IPS-15b (cell line): ENCODE data around the gene C16orf86.

ENCODE experiments used
- H3K27me3 ChIP-seq: one replicate; pipeline ENCODE4 v1.6.1; 2013; ENCODE audit warnings: low read length; ENCODE audit not compliant: control insufficient read depth, insufficient read depth
- H3K36me3 ChIP-seq: one replicate; pipeline ENCODE4 v1.6.1; 2013; ENCODE audit warnings: low read length; ENCODE audit not compliant: control insufficient read depth, insufficient read depth
- H3K4me1 ChIP-seq: one replicate; pipeline ENCODE4 v1.6.1; 2013; ENCODE audit warnings: mild to moderate bottlenecking, low read length; ENCODE audit not compliant: control insufficient read depth, insufficient read depth
- H3K4me3 ChIP-seq: one replicate; pipeline ENCODE4 v1.5.1; 2013; ENCODE audit warnings: low read depth, low read length
- H3K9ac ChIP-seq: one replicate; pipeline ENCODE4 v1.6.1; 2013; ENCODE audit warnings: low read depth, mild to moderate bottlenecking, low read length
- H3K9me3 ChIP-seq: one replicate; pipeline ENCODE4 v1.6.1; 2013; ENCODE audit warnings: mild to moderate bottlenecking, low read length; ENCODE audit not compliant: control insufficient read depth, insufficient read depth

The C16orf86 gene

GRCh38 chr16:67666559-67667452 lies at the start of gene C16orf86, which contains the start of gene ENKD1:
Gene C16orf86, plus strand, starts transcription at chr16:67666814. Its CDS starts 157 bp downstream, at chr16:67666971.
Gene ENKD1, minus strand, starts transcription at chr16:67666750. Its CDS starts 308 bp downstream, at chr16:67666442.
- Histone ChIP-seq H3K36me3 (no peaks in the 10 kb centered on the region), H3K27me3 (peaks cover 3% of the 10 kb centered on the region), H3K4me1 (peaks cover 3% of the 10 kb centered on the region), H3K9me3 (no peaks in the 10 kb centered on the region), H3K9ac (no peak within 1 kb of the TSS), H3K4me3 (peak within 1 kb of the TSS; percentile 73)

DNA sequence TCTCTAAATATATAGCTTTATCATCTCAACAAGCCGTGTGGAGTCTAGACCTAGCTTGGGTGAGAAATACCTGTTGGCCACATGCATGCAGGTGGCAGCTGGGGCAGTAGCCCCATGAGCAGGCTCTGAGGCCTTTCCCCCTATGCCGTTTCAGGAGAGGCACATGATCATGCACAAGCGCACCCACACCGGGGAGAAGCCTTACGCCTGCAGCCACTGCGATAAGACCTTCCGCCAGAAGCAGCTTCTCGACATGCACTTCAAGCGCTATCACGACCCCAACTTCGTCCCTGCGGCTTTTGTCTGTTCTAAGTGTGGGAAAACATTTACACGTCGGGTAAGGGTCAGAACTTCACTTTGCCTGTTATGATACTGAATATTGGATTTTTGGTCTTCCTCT lies 38.4 kb upstream of the C16orf86 start:
- no peak overlapping the region for H3K9ac ChIP-seq
- peaks cover 41% of the 10 kb centered on the region for H3K36me3 ChIP-seq
- no peaks in the 10 kb centered on the region for H3K9me3 ChIP-seq
- no peak overlapping the region for H3K4me3 ChIP-seq
- H3K4me1 ChIP-seq, result no peaks in the 10 kb centered on the region
- H3K27me3 ChIP-seq, result no peaks in the 10 kb centered on the region

- Histone ChIP-seq H3K4me1 (no peaks in the 10 kb centered on the region), H3K9me3 (no peaks in the 10 kb centered on the region), H3K27me3 (no peaks in the 10 kb centered on the region), H3K9ac (no peak overlapping the region), H3K4me3 (no peak overlapping the region), H3K36me3 (peaks cover 41% of the 10 kb centered on the region)
These were observed 34.0 kb upstream of the C16orf86 start for GRCh38 chr16:67632415-67633172.

GRCh38 chr16:67636713-67637112 lies 29.9 kb upstream of the C16orf86 start:
- no peaks in the 10 kb centered on the region for H3K27me3 ChIP-seq
- H3K36me3 ChIP-seq, result peaks cover 44% of the 10 kb centered on the region
- H3K4me1 ChIP-seq, result no peaks in the 10 kb centered on the region
- H3K9ac ChIP-seq, result no peak overlapping the region
- H3K9me3 ChIP-seq, result no peaks in the 10 kb centered on the region
- H3K4me3 ChIP-seq, result no peak overlapping the region

- H3K27me3 ChIP-seq, result no peaks in the 10 kb centered on the region
- H3K36me3 ChIP-seq, result peaks cover 37% of the 10 kb centered on the region
- H3K4me3 ChIP-seq, result no peak overlapping the region
- H3K9me3 ChIP-seq, result no peaks in the 10 kb centered on the region
- no peaks in the 10 kb centered on the region for H3K4me1 ChIP-seq
- no peak overlapping the region for H3K9ac ChIP-seq
These were observed 29.0 kb upstream of the C16orf86 start for GRCh38 chr16:67637625-67638024.

- Histone ChIP-seq H3K9me3 (no peaks in the 10 kb centered on the region), H3K4me1 (no peaks in the 10 kb centered on the region), H3K36me3 (peaks cover 21% of the 10 kb centered on the region), H3K27me3 (no peaks in the 10 kb centered on the region), H3K4me3 (no peak overlapping the region), H3K9ac (no peak overlapping the region)
These were observed 24.6 kb upstream of the C16orf86 start for GRCh38 chr16:67641779-67642708.

GRCh38 chr16:67644038-67644437 lies 22.6 kb upstream of the C16orf86 start:
- peaks cover 5% of the 10 kb centered on the region for H3K27me3 ChIP-seq
- no peak overlapping the region for H3K9ac ChIP-seq
- no peaks in the 10 kb centered on the region for H3K4me1 ChIP-seq
- H3K36me3 ChIP-seq, result peaks cover 6% of the 10 kb centered on the region
- no peaks in the 10 kb centered on the region for H3K9me3 ChIP-seq
- no peak overlapping the region for H3K4me3 ChIP-seq

- Histone ChIP-seq H3K4me1 (peaks cover 2% of the 10 kb centered on the region), H3K27me3 (peaks cover 5% of the 10 kb centered on the region), H3K9ac (peak overlapping the region; percentile 73), H3K4me3 (peak overlapping the region; percentile 56), H3K36me3 (peaks cover 2% of the 10 kb centered on the region), H3K9me3 (no peaks in the 10 kb centered on the region)
These were observed 21.1 kb upstream of the C16orf86 start for GRCh38 chr16:67645397-67646121.

GRCh38 chr16:67647111-67647651 lies 19.4 kb upstream of the C16orf86 start:
- Histone ChIP-seq H3K4me3 (no peak overlapping the region), H3K36me3 (peaks cover 2% of the 10 kb centered on the region), H3K4me1 (peaks cover 2% of the 10 kb centered on the region), H3K27me3 (peaks cover 5% of the 10 kb centered on the region), H3K9ac (no peak overlapping the region), H3K9me3 (no peaks in the 10 kb centered on the region)

DNA sequence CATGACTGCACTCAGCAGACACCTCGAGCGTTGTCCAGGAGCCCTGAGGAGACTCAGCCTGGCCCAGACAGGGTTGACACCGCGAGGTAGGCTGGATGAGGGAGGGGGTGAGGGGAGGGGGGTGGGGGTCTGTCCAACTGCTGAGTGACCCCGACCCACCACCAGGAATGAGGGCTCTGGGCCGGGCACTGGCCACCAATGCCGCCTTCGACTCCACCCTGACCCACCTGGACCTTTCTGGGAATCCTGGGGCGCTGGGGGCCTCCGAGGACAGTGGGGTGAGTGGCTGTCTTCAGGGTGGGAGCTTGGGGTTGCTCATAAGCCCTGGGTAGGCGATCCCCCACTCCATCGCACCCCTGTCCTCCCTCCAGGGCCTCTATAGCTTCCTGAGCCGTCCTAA lies 18.9 kb upstream of the C16orf86 start:
- no peaks in the 10 kb centered on the region for H3K9me3 ChIP-seq
- H3K9ac ChIP-seq, result no peak overlapping the region
- H3K27me3 ChIP-seq, result peaks cover 5% of the 10 kb centered on the region
- no peak overlapping the region for H3K4me3 ChIP-seq
- H3K36me3 ChIP-seq, result peaks cover 2% of the 10 kb centered on the region
- peaks cover 2% of the 10 kb centered on the region for H3K4me1 ChIP-seq
